ENCODE measurements around the gene ZC3H8.
"Not testable (repeated sequence)": the region's sequence is repeated elsewhere in the genome, so short reads cannot be mapped to it uniquely, and the experiment has no call there.

ZC3H8 gene

GRCh38 chr2:112259509-112260294 is 4.9 kb upstream of the ZC3H8 start:
- DNase-seq (ENCODE audit: low read depth) = peak; percentile 71

- DNase-seq (ENCODE audit: low read depth) = no peak
Observed at GRCh38 chr2:112257575-112257974, 2.7 kb upstream of the ZC3H8 start.

GRCh38 chr2:112256654-112257053 is 1.8 kb upstream of the ZC3H8 start:
- no peak for DNase-seq (ENCODE audit: low read depth)

GRCh38 chr2:112255875-112256274 is 1.0 kb upstream of the ZC3H8 start:
- no peak for DNase-seq (ENCODE audit: low read depth)

DNA sequence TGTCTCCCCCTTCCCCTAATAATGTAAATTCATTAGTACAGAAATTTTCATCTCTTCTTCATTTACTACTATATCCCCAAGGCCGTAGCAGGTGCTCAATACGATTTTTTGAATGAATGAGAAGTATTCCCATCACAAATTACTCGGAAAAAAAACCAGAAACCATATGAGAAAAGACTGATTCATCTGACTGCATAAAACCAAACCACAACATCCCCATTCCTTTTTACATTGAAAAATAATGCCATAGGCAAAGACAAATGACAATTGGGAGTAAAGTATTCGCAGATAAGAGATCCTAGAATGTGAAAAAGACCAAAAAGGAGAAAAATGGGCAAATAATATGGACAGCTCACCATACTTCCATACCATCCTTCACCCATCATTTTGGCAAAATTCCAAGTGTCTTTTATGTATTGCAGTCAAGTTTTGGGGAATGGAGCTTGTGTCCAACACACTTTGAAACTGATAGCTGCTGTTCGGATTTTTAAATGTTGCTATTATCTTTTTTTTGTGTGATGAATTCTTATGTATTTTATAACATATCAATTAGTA is 1.5 kb downstream of the ZC3H8 start:
- no peak for DNase-seq (ENCODE audit: low read depth)

GRCh38 chr2:112251271-112251670 is 3.6 kb downstream of the ZC3H8 start:
- no peak for DNase-seq (ENCODE audit: low read depth)

DNA sequence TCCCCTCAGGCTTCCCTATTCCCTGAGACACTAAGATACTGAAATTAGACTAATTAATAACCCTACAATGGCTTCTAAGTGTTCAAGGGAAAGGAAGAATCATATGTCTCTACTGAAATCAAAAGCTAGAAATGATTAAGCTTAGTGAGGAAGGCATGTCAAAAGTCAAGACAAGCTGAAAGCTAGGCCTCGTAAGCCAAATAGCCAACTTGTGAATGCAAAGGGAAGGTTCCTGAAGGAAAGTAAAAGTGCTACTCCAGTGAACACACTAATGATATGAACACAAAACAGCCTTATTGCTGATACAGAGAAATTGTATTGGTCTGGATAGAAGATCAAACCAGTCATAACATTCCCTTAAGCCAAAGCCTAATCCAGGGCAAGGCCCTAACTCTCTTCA is 10.0 kb downstream of the ZC3H8 start:
- DNase-seq (ENCODE audit: low read depth) = no peak

DNA sequence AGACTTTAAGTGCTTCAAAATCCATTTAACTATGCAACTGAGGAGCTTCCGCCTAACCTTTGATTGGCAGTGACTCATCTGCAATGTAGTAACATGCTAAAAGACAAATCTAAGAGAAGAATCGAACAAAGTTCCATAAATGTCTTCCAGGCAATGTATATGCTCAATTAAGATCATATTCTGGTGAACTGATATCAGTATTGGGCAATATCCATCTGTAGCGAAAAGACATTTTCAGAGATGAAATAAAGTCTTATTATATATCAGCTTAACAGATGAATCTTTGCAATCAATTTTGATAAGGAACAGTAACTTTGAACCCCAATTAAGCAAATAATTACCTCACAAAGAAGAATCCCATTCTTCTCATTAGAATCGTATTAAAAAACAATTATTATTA is 11.6 kb downstream of the ZC3H8 start:
- DNase-seq (ENCODE audit: low read depth) = no peak

- DNase-seq (ENCODE audit: low read depth) = no peak
Observed at GRCh38 chr2:112242384-112242783, 12.5 kb downstream of the ZC3H8 start.

- no peak for DNase-seq (ENCODE audit: low read depth)
Observed at GRCh38 chr2:112239862-112240261, 15.0 kb downstream of the ZC3H8 start.

GRCh38 chr2:112230371-112230770 is 24.5 kb downstream of the ZC3H8 start:
- DNase-seq (ENCODE audit: low read depth) = no peak

DNA sequence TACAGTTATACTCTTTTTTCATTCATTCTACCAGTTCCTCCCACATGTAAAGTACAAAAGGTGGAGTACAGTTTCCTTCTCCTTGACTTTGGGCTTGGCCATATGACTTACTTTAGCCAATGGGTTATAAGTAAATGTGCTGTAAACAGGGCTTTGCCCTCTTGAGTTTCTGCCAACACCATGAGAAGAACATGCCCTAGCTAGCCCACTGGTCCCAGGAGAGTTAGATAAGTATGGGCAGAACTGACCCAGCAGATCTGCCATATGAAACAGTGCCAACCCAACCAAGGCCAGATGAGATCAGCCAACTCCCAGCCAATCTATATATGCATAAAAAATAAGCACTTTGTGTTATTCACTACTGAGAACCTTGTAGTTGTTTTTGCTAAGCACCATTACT is 25.5 kb downstream of the ZC3H8 start:
- DNase-seq (ENCODE audit: low read depth) = no peak

DNA sequence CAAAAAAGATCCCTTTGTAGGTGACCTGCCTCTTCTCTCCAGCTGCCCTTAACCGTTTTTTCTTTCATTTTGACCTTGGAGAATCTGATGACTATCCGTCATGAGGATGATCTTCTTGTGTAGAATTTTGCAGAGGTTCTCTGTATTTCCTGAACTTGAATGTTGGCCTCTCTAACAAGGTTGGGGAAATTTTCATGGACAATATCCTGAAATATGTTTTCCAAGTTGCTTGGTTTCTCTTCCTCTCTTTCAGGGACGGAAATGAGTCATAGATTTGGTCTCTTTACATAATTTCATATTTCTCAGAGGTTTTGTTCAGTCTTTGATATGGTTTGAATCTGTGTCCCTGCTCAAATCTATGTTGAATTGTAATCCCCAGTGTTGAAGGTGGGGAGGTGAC is 34.0 kb downstream of the ZC3H8 start:
- no peak for DNase-seq (ENCODE audit: low read depth)

GRCh38 chr2:112220186-112220585 is 34.7 kb downstream of the ZC3H8 start:
- DNase-seq (ENCODE audit: low read depth) = no peak

DNA sequence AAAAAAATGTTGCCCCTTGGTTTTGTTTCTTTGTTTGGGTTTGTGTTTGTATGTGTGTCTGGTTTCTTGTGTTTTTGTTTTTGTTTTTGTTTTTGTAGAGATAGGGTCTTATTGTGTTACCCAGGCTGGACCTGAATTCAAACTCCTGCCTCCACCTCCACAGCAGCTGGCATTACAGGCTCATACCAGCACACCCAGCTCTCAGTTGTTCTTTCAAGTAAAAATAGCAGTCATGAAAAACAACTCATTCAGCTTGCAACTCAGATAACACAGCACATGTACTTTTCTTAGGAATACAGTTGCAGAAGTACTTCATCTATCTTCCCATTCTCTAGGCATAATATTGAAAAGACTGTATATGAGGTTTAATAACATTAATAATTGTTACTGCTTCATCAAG is 37.0 kb downstream of the ZC3H8 start:
- DNase-seq (ENCODE audit: low read depth) = no peak

- DNase-seq (ENCODE audit: low read depth) = no peak
Observed at GRCh38 chr2:112216167-112216566, 38.7 kb downstream of the ZC3H8 start.

GRCh38 chr2:112207905-112208304 is 46.9 kb downstream of the ZC3H8 start:
- DNase-seq (ENCODE audit: low read depth) = not testable (repeated sequence)

- DNase-seq (ENCODE audit: low read depth) = no peak
Observed at GRCh38 chr2:112204411-112204810, 50.4 kb downstream of the ZC3H8 start.

- no peak for DNase-seq (ENCODE audit: low read depth)
Observed at GRCh38 chr2:112201696-112202430, 53.0 kb downstream of the ZC3H8 start.

GRCh38 chr2:112199188-112199587 is 55.7 kb downstream of the ZC3H8 start:
- no peak for DNase-seq (ENCODE audit: low read depth)

- DNase-seq (ENCODE audit: low read depth) = no peak
Observed at GRCh38 chr2:112198780-112199179, 56.1 kb downstream of the ZC3H8 start.

DNA sequence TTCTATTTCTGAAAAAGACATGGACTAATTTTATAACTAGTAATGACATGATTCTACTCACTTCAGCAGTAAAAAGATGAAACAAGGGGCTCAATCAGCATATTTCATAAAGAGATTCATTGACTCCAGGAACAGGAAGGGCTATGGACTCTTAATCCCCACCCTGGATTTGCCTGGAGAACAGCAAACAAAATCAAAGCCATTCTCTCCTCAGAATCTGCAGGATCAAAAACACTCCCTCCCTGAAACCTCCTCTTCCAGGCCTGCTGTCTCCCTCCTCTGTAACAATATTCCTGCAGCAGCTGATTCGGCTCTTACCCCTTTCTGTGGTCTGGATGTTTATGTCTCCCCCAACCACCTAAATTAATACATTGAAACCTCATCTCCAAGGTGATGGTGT is 57.0 kb downstream of the ZC3H8 start:
- no peak for DNase-seq (ENCODE audit: low read depth)

GRCh38 chr2:112195950-112196349 is 58.9 kb downstream of the ZC3H8 start:
- no peak for DNase-seq (ENCODE audit: low read depth)

Measured in stimulated activated CD8-positive, alpha-beta memory T cell treated with anti-CD3 and anti-CD28 coated beads, Interleukin-4, amount 100 ng/mL, for 24 hours (primary cell).